GM21786 (cell line): Measurements from ENCODE around the gene SCN9A.
"Not testable (repeated sequence)": the region's sequence is repeated elsewhere in the genome, so short reads cannot be mapped to it uniquely, and the experiment has no call there.

Source experiments
- ATAC-seq: cut with Tn5 transposase; IDR thresholded peaks from one replicate; pipeline ENCODE4 v1.9.1; 2021; ENCODE audit not compliant: unreplicated experiment

The SCN9A gene

GRCh38 chr2:166337932-166338331 lies 37.8 kb downstream of the SCN9A start:
- no peak for ATAC-seq

- ATAC-seq, result no peak
These were observed 40.5 kb downstream of the SCN9A start for GRCh38 chr2:166335284-166335683.

GRCh38 chr2:166334805-166335204 lies 40.9 kb downstream of the SCN9A start:
- ATAC-seq, result no peak

- no peak for ATAC-seq
These were observed 41.9 kb downstream of the SCN9A start for GRCh38 chr2:166333801-166334200.

GRCh38 chr2:166332106-166332505 lies 43.6 kb downstream of the SCN9A start:
- ATAC-seq, result no peak

GRCh38 chr2:166331468-166331867 lies 44.3 kb downstream of the SCN9A start:
- ATAC-seq, result no peak

- no peak for ATAC-seq
These were observed 46.3 kb downstream of the SCN9A start for GRCh38 chr2:166329465-166329864.

GRCh38 chr2:166328147-166328546 lies 47.6 kb downstream of the SCN9A start:
- ATAC-seq, result no peak

GRCh38 chr2:166321076-166321475 lies 54.7 kb downstream of the SCN9A start:
- ATAC-seq, result no peak

- ATAC-seq, result no peak
These were observed 61.6 kb downstream of the SCN9A start for GRCh38 chr2:166314022-166314759.

- ATAC-seq, result not testable (repeated sequence)
These were observed 62.9 kb downstream of the SCN9A start for GRCh38 chr2:166312863-166313262.

- ATAC-seq, result no peak
These were observed 68.4 kb downstream of the SCN9A start for GRCh38 chr2:166307326-166307725.

- no peak for ATAC-seq
These were observed 71.1 kb downstream of the SCN9A start for GRCh38 chr2:166304656-166305055.

GRCh38 chr2:166302036-166302435 lies 73.7 kb downstream of the SCN9A start:
- ATAC-seq, result no peak

GRCh38 chr2:166297951-166298350 lies 77.8 kb downstream of the SCN9A start:
- no peak for ATAC-seq

- no peak for ATAC-seq
These were observed 81.8 kb downstream of the SCN9A start for GRCh38 chr2:166293984-166294383.

GRCh38 chr2:166285215-166285614 lies 90.5 kb downstream of the SCN9A start:
- ATAC-seq, result no peak

- no peak for ATAC-seq
These were observed 91.4 kb downstream of the SCN9A start for GRCh38 chr2:166284359-166284758.

GRCh38 chr2:166282154-166282553 lies 93.6 kb downstream of the SCN9A start:
- ATAC-seq, result no peak

- no peak for ATAC-seq
These were observed 96.9 kb downstream of the SCN9A start for GRCh38 chr2:166278856-166279255.

- ATAC-seq, result no peak
These were observed 105.4 kb downstream of the SCN9A start for GRCh38 chr2:166270376-166270775.

GRCh38 chr2:166269322-166269721 lies 106.4 kb downstream of the SCN9A start:
- ATAC-seq, result no peak

GRCh38 chr2:166257859-166258258 lies 117.9 kb downstream of the SCN9A start:
- no peak for ATAC-seq
